Heart right ventricle (tissue), 16 donors: Measurements from ENCODE around the gene PPM1N. TPM values are rescaled to one million over a fixed set of nuclear protein-coding genes. Genes with fewer than 3 reads are reported as not detected.

Experiments
- ATAC-seq, 8 donors: fragments of 200-7000 bp; cut with Tn5 transposase; one replicate each; pipeline ENCODE4 v1.9.1; 2020; ENCODE audit warnings: mild to moderate bottlenecking in 8 of 8, moderate library complexity in 8 of 8, moderate number of reproducible peaks in 1 of 8
- DNase-seq, 2 donors: peaks; one replicate each; pipeline ENCODE4 v3.0.0-alpha.2; 2020
- H3K27ac ChIP-seq, 10 donors: fragments of 200-600 bp; sonication (generic) in 2 of 10; one replicate each; pipeline versions ENCODE4 v1.5.0 to v1.8.0; 2020 to 2022; ENCODE audit warnings: mild to moderate bottlenecking in 3 of 10
- H3K27me3 ChIP-seq, 7 donors: fragments of 200-600 bp; one replicate each; pipeline ENCODE4 v1.8.0; 2021 to 2022; ENCODE audit warnings: mild to moderate bottlenecking in 2 of 7
- H3K36me3 ChIP-seq, 9 donors: fragments of 200-600 bp; sonication (generic) in 1 of 9; one replicate each; pipeline versions ENCODE4 v1.5.0 to v1.8.0; 2020 to 2022; ENCODE audit warnings: mild to moderate bottlenecking in 2 of 9
- H3K4me1 ChIP-seq, 9 donors: fragments of 200-600 bp; sonication (generic) in 1 of 9; one replicate each; pipeline versions ENCODE4 v1.5.0 to v1.8.0; 2020 to 2022; ENCODE audit warnings: mild to moderate bottlenecking in 4 of 9
- H3K4me3 ChIP-seq, 10 donors: fragments of 200-600 bp; sonication (generic) in 2 of 10; one replicate each; pipeline versions ENCODE4 v1.5.0 to v1.8.0; 2020 to 2022; ENCODE audit warnings: mild to moderate bottlenecking in 7 of 10, moderate library complexity in 2 of 10
- H3K9me3 ChIP-seq, 11 donors: fragments of 200-600 bp in 10 of 11; sonication (generic) in 2 of 11; one replicate each; pipeline versions ENCODE4 v1.5.0 to v1.8.0; 2013 to 2022; ENCODE audit warnings: mild to moderate bottlenecking in 2 of 11, control low read depth in 1 of 11, moderate library complexity in 1 of 11
- CTCF ChIP-seq, 9 donors: fragments of 200-600 bp; sonication (generic) in 2 of 9; IDR thresholded peaks; one replicate each; pipeline versions ENCODE4 v1.5.0 to v1.8.0; 2021 to 2022; ENCODE audit warnings: antibody characterized with exemption in 9 of 9, mild to moderate bottlenecking in 5 of 9, moderate library complexity in 1 of 9
- WGBS, 2 donors: extraction: QIAGEN DNeasy Blood & Tissue Kit; methylation state at CpG; one replicate each; pipeline ENCODE4 v1.1.7; 2013; ENCODE audit warnings: inconsistent platforms in 1 of 2; 5-methylcytosine and 5-hydroxymethylcytosine counted together
- intact Hi-C, 10 donors: fragments of 100-400 bp; cut with DNase I; formaldehyde crosslinking; loops; one replicate each; pipeline versions ENCODE4 v1.11.1 to v1.14.2; 2022
- polyA plus RNA-seq, 2 donors: library from polyadenylated mRNA; stranded (reverse); fragments of 200-250 nt; gene quantifications; one replicate each; pipeline ENCODE4 v1.2.3, GENCODE V29; 2013
- total RNA-seq, 10 donors: library from RNA; stranded (reverse); fragmentation: NEBNext Ultra II Directional in 3 of 10; extraction: Animal tissue kit (Norgen Biotek cat#: 25700) in 3 of 10; gene quantifications; one replicate each; pipeline versions ENCODE4 v1.2.1 to v1.2.4, GENCODE V29; 2021 to 2023
- donor health status: Arrhythmogenic right ventricular cardiomyopathy.
- donor health status: ischemic (EF 13 %, LVEDD 7.1; RV severe dilation, severe dysfunction).
- donor health status: healthy with polysubstance abuse.
- donor health status: DM: no; HTN: yes; CAD: no.
- donor health status: DM: no; HTN: no; CAD: no.
- donor health status: ischemic (EF 25% LVEDD 6.9; RV normal size, moderate dysfunction).
- donor health status: ischemic (EF 25% LVEDD 5.7; RV mildly dilated, moderate dysfunction).
- donor health status: healthy.
- donor health status: DM: yes; HTN: yes; CAD: no.
- donor health status: Ischemic cardiomyopathy.
- donor health status: ischemic (EF 35%, LVEDD 5.7; RV mildly dilated, moderate dysfunction).
- donor health status: nonischemic (EF 11% LVEDD 7.7; RV severe dilation, severe dysfunction).
- donor health status: DM: yes; HTN: yes; CAD: no.
- donor health status: PGD.
- donor health status: ischemic (EF 29% LVEDD 5.4; RV normal size, mild dysfunction).
- donor health status: nonischemic (EF 23%, LVEDD 6.1; RV moderate dilation, normal function).

Gene PPM1N
- total and polyA plus RNA-seq, 12 donors = 0.32 to 3.6 (median 0.57) TPM; not detected in 5

- H3K4me3 ChIP-seq = no peak overlapping the region
- H3K27me3 ChIP-seq = peaks cover 0 to 33% (median 24%) of the 10 kb centered on the region in 7 donors
- H3K9me3 ChIP-seq = no peaks in the 10 kb centered on the region
- peak overlapping the region in 1 of 10 donors; percentile 77 for H3K27ac ChIP-seq
- H3K4me1 ChIP-seq = peaks cover 4 to 62% (median 25%) of the 10 kb centered on the region in 9 donors
- ATAC-seq = no peak
- H3K36me3 ChIP-seq = no peaks in the 10 kb centered on the region
- TF ChIP-seq CTCF (IDR thresholded peaks at IDR 0.05) = no peak
- intact Hi-C loops = no loop called here
- WGBS, 2 donors = 84 to 85% methylated on average over 5 of the region's 5 CpGs
- DNase-seq = no peak
Observed at GRCh38 chr19:45502111-45502510, 3.9 kb downstream of the PPM1N start.

- no peak overlapping the region for H3K27ac ChIP-seq
- DNase-seq (no peak), ATAC-seq (no peak)
- no peak for TF ChIP-seq CTCF (IDR thresholded peaks at IDR 0.05)
- intact Hi-C loops = no loop called here
- 88 to 89% methylated on average over 9 of the region's 9 CpGs for WGBS, 2 donors
- H3K27me3 ChIP-seq = peaks cover 0 to 23% (median 13%) of the 10 kb centered on the region in 7 donors
- H3K4me1 ChIP-seq = peaks cover 2 to 44% (median 9%) of the 10 kb centered on the region in 9 donors
- no peaks in the 10 kb centered on the region for H3K9me3 ChIP-seq
- no peak overlapping the region for H3K4me3 ChIP-seq
- H3K36me3 ChIP-seq = no peaks in the 10 kb centered on the region
Observed at GRCh38 chr19:45503909-45504308, 5.7 kb downstream of the PPM1N start.

GRCh38 chr19:45505151-45505995 is 7.1 kb downstream of the PPM1N start:
- H3K9me3 ChIP-seq = no peaks in the 10 kb centered on the region
- intact Hi-C loops = loop anchor here in 2 of 10 donors (5.0 kb wide), 2 partner anchors 67 to 72 kb away; no protein-coding TSS in a partner anchor
- no peak for TF ChIP-seq CTCF (IDR thresholded peaks at IDR 0.05)
- WGBS, 2 donors = 85 to 89% methylated on average over 8 of the region's 8 CpGs
- H3K4me1 ChIP-seq = peaks cover 0 to 43% (median 12%) of the 10 kb centered on the region in 9 donors
- H3K4me3 ChIP-seq = no peak overlapping the region
- H3K27me3 ChIP-seq = peaks cover 0 to 9% (median 0%) of the 10 kb centered on the region in 7 donors
- ATAC-seq (no peak), DNase-seq (no peak)
- H3K27ac ChIP-seq = peak overlapping the region in 7 of 10 donors; percentile 84 to 99 (median 98)
- peaks cover 0 to under 1% (median 0%) of the 10 kb centered on the region in 9 donors for H3K36me3 ChIP-seq

GRCh38 chr19:45505996-45506245 is 7.7 kb downstream of the PPM1N start:
- H3K9me3 ChIP-seq = no peaks in the 10 kb centered on the region
- intact Hi-C loops = loop anchor here in 2 of 10 donors (5.0 kb wide), 2 partner anchors 66 to 71 kb away; no protein-coding TSS in a partner anchor
- peak overlapping the region in 6 of 10 donors; percentile 76 to 100 (median 96) for H3K4me3 ChIP-seq
- peaks cover 0 to 48% (median 18%) of the 10 kb centered on the region in 9 donors for H3K4me1 ChIP-seq
- WGBS, 2 donors = 60 to 68% methylated on average over 5 of the region's 5 CpGs
- TF ChIP-seq CTCF (IDR thresholded peaks at IDR 0.05) = no peak
- peaks cover 0 to 4% (median 0%) of the 10 kb centered on the region in 7 donors for H3K27me3 ChIP-seq
- H3K27ac ChIP-seq = peak overlapping the region; percentile 76 to 99 (median 97)
- ATAC-seq (no peak), DNase-seq (no peak)
- H3K36me3 ChIP-seq = peaks cover 0 to 4% (median 0%) of the 10 kb centered on the region in 9 donors
